Panc1 (cell line): ENCODE data around the gene LTF. TPM values are rescaled to one million over a fixed set of nuclear protein-coding genes. Genes with fewer than 3 reads are reported as not detected.
A peak's percentile ranks its signal among the peaks of the same experiment; 100 is the strongest.

Source experiments
- ATAC-seq: fragments of 200-7000 bp; cut with Tn5 transposase; 2 replicates; pipeline ENCODE4 v1.9.1; 2020; ENCODE audit warnings: mild to moderate bottlenecking, moderate library complexity
- BruUV-seq: library from RNA; stranded (reverse); fragments of 400-500 nt; replicated peaks from 2 replicates; lab custom pipeline; 2021; lab: Mats Ljungman, UMichigan
- CTCF ChIA-PET: fragments of 300-600 bp; sonication (Branson Sonifier 250); formaldehyde crosslinking; loops from one replicate; lab custom pipeline; 2022; ENCODE audit warnings: antibody characterized with exemption; lab: Charles Lee
- POLR2A ChIA-PET: fragments of 300-600 bp; sonication (Branson Sonifier 250); formaldehyde crosslinking; loops from one replicate; lab custom pipeline; 2022; ENCODE audit warnings: antibody characterized with exemption; lab: Charles Lee
- DNase-seq: peaks from one replicate; pipeline ENCODE4 v3.0.0-alpha.2; 2010; ENCODE audit warnings: low read depth, low spot score
- H3K27ac ChIP-seq: 2 replicates; pipeline ENCODE4 v1.5.1; 2011; ENCODE audit warnings: mild to moderate bottlenecking, low read length, inconsistent platforms
- H3K27me3 ChIP-seq: fragments of 200-500 bp; sonication (Bioruptor generic); 2 replicates; pipeline ENCODE4 v1.6.0; 2014; ENCODE audit warnings: low read length, inconsistent platforms; ENCODE audit not compliant: control insufficient read depth, insufficient read depth
- H3K36me3 ChIP-seq: fragments of 200-500 bp; sonication (Bioruptor generic); 2 replicates; pipeline ENCODE4 v1.5.1; 2014; ENCODE audit warnings: inconsistent platforms, mild to moderate bottlenecking, low read length, moderate library complexity; ENCODE audit not compliant: control insufficient read depth, insufficient read depth
- H3K4me1 ChIP-seq: 2 replicates; pipeline ENCODE4 v1.5.1; 2011; ENCODE audit warnings: inconsistent platforms, mild to moderate bottlenecking, low read length, moderate library complexity; ENCODE audit not compliant: control insufficient read depth, insufficient read depth
- H3K4me3 ChIP-seq, 2 experiments: 2 replicates each; pipeline ENCODE4 v1.5.1; 2011 to 2012; ENCODE audit warnings: low read depth in 2 of 2, low read length in 2 of 2, mild to moderate bottlenecking in 2 of 2, inconsistent platforms in 1 of 2, moderate library complexity in 1 of 2
- H3K9me3 ChIP-seq: fragments of 200-500 bp; sonication (Bioruptor generic); 2 replicates; pipeline ENCODE4 v1.5.1; 2014; ENCODE audit warnings: low read depth, mild to moderate bottlenecking, inconsistent platforms, low read length, moderate library complexity; ENCODE audit not compliant: control insufficient read depth, insufficient read depth
- POLR2AphosphoS5 ChIP-seq: IDR thresholded peaks from 2 replicates; pipeline ENCODE4 v1.6.1; 2012; ENCODE audit warnings: mild to moderate bottlenecking, low read depth, low read length, moderate library complexity
- SIN3A ChIP-seq: IDR thresholded peaks from 2 replicates; pipeline ENCODE4 v1.6.1; 2012; ENCODE audit warnings: low read depth, mild to moderate bottlenecking, low read length, moderate library complexity, borderline replicate concordance; ENCODE audit not compliant: insufficient read depth
- TCF7L2 ChIP-seq: IDR thresholded peaks from 2 replicates; pipeline ENCODE4 v1.6.1; 2011; ENCODE audit warnings: mild to moderate bottlenecking, low read depth, low read length, inconsistent platforms
- in situ Hi-C: cut with HindIII; loops from 2 replicates; pipeline ENCODE4 v1.10.0; 2016; ENCODE audit warnings: low sequenced_read_pairs, low pct_unique_long_range_greater_than_20kb
- intact Hi-C: fragments of 100-400 bp; cut with micrococcal nuclease; formaldehyde crosslinking; loops from one replicate; pipeline ENCODE4 v1.10.0; 2022; ENCODE audit not compliant: unreplicated experiment
- total RNA-seq: library from RNA; stranded (reverse); gene quantifications from one replicate; pipeline ENCODE4 v1.2.1, GENCODE V29; 2021; ENCODE audit not compliant: unreplicated experiment
- TF ChIP-seq, protein P1 (sequence below): fragments of 450-650 bp; IDR thresholded peaks from 2 replicates; pipeline ENCODE4 v1.5.1; 2017; ENCODE audit warnings: mild to moderate bottlenecking
- TF ChIP-seq, protein P2 (sequence below), 2 experiments: IDR thresholded peaks; 2 replicates each; pipeline ENCODE4 v1.6.1; 2011 to 2012; ENCODE audit warnings: low read depth in 2 of 2, control low read depth in 1 of 2, low read length in 1 of 2, mild to moderate bottlenecking in 1 of 2, moderate library complexity in 1 of 2; ENCODE audit not compliant: insufficient read depth in 1 of 2

Gene LTF
- total RNA-seq, 1 experiment from 2014 or later = not detected

DNA sequence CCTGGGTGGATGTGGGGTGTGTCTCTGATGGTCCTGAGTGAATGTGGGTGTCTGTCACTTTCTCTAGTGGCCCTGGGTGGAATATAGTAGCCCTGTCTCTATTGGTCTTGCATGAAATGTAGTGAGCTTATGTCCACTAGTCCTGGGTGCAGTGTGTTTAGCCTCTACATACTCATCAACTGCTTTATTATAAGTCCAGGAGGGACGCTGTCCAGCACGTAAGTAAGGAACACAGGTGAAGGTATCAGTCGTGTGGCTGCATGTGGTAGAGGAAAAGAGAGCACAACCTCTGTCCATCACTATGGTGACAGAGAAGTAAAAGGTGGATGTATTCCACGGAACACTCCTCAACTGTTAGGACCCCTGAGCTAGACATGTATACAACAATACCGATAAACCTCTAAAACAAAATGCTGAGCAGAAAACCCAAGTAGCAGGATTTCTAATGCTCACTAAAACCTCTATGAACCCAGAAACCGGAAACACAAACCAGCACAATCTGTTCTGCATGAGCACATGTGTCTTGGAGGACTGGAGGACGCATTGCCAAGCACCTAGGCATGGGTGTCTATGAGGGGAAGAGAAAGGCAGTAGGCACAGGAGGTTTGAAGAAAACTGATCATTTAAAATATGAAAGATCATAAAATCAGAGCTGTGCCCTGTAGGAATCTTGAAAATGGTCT lies 11.0 kb downstream of the LTF start:
- in situ Hi-C loops (no loop called here), intact Hi-C loops (no loop called here)
- Histone ChIP-seq H3K27ac (no peak overlapping the region), H3K36me3 (no peaks in the 10 kb centered on the region), H3K4me1 (no peaks in the 10 kb centered on the region), H3K4me3 (no peak overlapping the region), H3K27me3 (no peaks in the 10 kb centered on the region), H3K9me3 (no peaks in the 10 kb centered on the region)
- ATAC-seq (no peak), DNase-seq (no peak)
- CTCF ChIA-PET = no interaction called here
- POLR2A ChIA-PET = no interaction called here
- no TSS peak for BruUV-seq
- TF ChIP-seq POLR2AphosphoS5 (no peak), SIN3A (no peak), TCF7L2 (no peak)
- TF ChIP-seq, protein P1, sequence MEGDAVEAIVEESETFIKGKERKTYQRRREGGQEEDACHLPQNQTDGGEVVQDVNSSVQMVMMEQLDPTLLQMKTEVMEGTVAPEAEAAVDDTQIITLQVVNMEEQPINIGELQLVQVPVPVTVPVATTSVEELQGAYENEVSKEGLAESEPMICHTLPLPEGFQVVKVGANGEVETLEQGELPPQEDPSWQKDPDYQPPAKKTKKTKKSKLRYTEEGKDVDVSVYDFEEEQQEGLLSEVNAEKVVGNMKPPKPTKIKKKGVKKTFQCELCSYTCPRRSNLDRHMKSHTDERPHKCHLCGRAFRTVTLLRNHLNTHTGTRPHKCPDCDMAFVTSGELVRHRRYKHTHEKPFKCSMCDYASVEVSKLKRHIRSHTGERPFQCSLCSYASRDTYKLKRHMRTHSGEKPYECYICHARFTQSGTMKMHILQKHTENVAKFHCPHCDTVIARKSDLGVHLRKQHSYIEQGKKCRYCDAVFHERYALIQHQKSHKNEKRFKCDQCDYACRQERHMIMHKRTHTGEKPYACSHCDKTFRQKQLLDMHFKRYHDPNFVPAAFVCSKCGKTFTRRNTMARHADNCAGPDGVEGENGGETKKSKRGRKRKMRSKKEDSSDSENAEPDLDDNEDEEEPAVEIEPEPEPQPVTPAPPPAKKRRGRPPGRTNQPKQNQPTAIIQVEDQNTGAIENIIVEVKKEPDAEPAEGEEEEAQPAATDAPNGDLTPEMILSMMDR = no peak
- TF ChIP-seq, protein P2, sequence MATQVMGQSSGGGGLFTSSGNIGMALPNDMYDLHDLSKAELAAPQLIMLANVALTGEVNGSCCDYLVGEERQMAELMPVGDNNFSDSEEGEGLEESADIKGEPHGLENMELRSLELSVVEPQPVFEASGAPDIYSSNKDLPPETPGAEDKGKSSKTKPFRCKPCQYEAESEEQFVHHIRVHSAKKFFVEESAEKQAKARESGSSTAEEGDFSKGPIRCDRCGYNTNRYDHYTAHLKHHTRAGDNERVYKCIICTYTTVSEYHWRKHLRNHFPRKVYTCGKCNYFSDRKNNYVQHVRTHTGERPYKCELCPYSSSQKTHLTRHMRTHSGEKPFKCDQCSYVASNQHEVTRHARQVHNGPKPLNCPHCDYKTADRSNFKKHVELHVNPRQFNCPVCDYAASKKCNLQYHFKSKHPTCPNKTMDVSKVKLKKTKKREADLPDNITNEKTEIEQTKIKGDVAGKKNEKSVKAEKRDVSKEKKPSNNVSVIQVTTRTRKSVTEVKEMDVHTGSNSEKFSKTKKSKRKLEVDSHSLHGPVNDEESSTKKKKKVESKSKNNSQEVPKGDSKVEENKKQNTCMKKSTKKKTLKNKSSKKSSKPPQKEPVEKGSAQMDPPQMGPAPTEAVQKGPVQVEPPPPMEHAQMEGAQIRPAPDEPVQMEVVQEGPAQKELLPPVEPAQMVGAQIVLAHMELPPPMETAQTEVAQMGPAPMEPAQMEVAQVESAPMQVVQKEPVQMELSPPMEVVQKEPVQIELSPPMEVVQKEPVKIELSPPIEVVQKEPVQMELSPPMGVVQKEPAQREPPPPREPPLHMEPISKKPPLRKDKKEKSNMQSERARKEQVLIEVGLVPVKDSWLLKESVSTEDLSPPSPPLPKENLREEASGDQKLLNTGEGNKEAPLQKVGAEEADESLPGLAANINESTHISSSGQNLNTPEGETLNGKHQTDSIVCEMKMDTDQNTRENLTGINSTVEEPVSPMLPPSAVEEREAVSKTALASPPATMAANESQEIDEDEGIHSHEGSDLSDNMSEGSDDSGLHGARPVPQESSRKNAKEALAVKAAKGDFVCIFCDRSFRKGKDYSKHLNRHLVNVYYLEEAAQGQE (IDR thresholded peaks at IDR 0.05; ENCODE audit: insufficient read depth in 1 of 2, low read depth in 2 of 2, low read length in 1 of 2) = no peak

DNA sequence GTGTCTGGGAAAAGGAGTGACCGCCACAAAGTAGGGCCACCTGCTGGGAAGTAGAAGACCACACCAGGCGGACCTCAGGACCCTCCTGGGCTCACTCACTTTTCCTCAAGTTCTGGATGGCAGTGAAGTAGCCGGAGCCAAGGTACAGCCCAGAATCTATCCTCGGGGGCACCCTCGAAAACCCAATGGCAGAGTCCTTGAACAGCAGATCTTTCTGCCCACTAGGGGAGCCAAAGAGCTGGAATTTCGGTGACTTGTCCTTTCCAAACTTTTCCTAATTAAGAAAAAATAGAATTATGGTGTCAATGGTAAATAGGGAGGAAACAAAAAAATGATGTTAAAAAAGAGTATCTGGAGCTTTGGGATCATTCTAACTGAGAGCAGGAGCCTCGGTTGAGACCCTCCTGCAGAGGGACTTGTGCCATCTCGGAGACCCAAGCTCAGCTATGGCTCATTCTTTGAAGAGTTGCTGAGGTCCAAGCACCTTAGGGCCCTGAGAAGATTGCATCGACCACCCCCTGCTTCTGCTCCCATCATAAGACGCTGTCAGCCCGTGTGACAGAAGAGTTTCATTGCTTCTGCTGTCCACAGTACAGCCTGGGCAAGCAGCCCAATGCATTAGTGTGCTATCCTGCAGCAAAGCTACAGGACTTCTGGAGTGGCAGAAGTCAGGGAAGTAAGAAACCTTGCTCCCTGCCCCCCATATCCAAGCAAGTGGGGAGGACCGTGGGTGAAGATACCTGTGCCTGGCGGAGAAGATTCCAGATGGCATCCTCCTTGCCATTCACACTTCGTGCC lies 14.8 kb downstream of the LTF start:
- TF ChIP-seq SIN3A = no peak
- TF ChIP-seq, protein P1 = peak; percentile 78
- TF ChIP-seq, protein P2 (IDR thresholded peaks at IDR 0.05; ENCODE audit: insufficient read depth in 1 of 2, low read depth in 2 of 2, low read length in 1 of 2) = no peak
- no peak for TF ChIP-seq TCF7L2
- no peak for TF ChIP-seq POLR2AphosphoS5
- H3K27me3 ChIP-seq = no peaks in the 10 kb centered on the region
- H3K4me1 ChIP-seq = no peaks in the 10 kb centered on the region
- H3K9me3 ChIP-seq = no peaks in the 10 kb centered on the region
- DNase-seq (no peak), ATAC-seq (no peak)
- CTCF ChIA-PET = interaction anchor here (0.6 kb wide), 1 partner anchor 587 kb away, joined by 3 read pairs; no protein-coding TSS in a partner anchor
- intact Hi-C loops = no loop called here
- H3K36me3 ChIP-seq = no peaks in the 10 kb centered on the region
- POLR2A ChIA-PET = no interaction called here
- in situ Hi-C loops = no loop called here
- no peak overlapping the region for H3K27ac ChIP-seq
- no TSS peak for BruUV-seq
- H3K4me3 ChIP-seq = no peak overlapping the region
